VCaP (cell line): ENCODE results near the gene CD300A.

Experiments used
- H3K27ac ChIP-seq: fragments of 450-650 bp; 2 replicates; pipeline ENCODE4 v1.5.1; 2017
- TF ChIP-seq, protein P1 (sequence below): fragments of 450-650 bp; conservative IDR thresholded peaks from 2 replicates; pipeline ENCODE4 v1.5.1; 2017; ENCODE audit warnings: mild to moderate bottlenecking, moderate library complexity

Gene CD300A

DNA sequence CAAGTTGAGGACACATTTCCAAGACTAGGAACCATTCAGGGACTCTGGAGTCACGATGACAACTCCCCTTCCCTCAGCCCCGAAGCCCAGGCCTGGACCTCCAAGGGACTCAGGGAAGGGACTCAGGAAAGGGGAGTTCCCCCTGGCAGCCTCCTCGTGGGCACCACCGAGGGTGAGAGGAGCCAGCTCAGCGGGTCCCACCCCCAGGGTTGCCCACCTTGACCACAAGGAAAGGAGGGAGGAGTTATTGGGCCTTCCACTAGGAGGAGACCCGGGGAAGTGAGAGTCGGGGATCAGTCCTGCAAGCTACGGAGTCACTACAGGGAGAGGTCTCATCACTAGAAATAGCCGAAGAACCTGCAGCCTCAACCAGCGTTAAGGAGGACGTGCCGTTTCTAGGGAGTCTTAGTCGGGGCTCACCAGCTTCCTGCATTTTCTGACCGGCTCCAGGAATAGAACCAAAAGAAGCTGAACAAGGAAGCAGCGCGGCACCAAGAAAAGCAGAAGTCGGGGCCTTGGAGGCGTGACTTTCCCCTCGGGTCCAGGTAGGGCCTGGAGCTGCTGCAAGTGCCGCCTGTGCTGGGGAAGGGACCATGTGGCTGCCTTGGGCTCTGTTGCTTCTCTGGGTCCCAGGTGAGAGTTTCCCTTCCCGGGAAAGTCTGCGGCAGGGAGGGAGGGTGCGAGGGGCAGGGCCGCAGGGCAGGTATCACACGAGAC is at the start of gene CD300A:
Gene CD300A (plus strand): TSS at position 524 of the 717 bp plus-strand sequence. CDS start 70 bp downstream, at position 594.
- TF ChIP-seq, protein P1, sequence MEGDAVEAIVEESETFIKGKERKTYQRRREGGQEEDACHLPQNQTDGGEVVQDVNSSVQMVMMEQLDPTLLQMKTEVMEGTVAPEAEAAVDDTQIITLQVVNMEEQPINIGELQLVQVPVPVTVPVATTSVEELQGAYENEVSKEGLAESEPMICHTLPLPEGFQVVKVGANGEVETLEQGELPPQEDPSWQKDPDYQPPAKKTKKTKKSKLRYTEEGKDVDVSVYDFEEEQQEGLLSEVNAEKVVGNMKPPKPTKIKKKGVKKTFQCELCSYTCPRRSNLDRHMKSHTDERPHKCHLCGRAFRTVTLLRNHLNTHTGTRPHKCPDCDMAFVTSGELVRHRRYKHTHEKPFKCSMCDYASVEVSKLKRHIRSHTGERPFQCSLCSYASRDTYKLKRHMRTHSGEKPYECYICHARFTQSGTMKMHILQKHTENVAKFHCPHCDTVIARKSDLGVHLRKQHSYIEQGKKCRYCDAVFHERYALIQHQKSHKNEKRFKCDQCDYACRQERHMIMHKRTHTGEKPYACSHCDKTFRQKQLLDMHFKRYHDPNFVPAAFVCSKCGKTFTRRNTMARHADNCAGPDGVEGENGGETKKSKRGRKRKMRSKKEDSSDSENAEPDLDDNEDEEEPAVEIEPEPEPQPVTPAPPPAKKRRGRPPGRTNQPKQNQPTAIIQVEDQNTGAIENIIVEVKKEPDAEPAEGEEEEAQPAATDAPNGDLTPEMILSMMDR: no peak
- H3K27ac ChIP-seq: no peak within 1 kb of the TSS

GRCh38 chr17:74417178-74418045 is 49.0 kb upstream of the CD300A start:
- TF ChIP-seq, protein P1: no peak
- no peak overlapping the region for H3K27ac ChIP-seq

GRCh38 chr17:74419928-74420411 is 46.5 kb upstream of the CD300A start:
- no peak overlapping the region for H3K27ac ChIP-seq
- TF ChIP-seq, protein P1: no peak

DNA sequence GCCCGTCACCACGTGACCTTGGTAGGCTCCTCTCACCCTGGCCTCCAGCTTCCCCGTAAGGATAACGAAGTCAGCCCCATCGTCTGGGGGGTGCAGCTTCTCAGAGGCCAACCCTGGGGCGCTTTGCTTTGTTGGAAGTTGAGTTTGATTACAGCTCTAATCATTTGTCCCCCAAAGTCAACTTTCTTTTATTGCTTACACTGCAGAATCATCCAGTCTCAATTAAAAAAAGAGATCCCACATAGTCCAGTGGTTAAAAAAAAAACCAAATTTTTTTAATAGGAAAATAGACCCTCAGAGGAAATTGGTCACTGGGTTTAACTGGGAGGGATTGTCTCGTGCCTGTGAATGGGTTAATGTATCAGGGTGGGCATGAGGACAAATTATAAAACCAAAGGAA is 42.3 kb upstream of the CD300A start:
- TF ChIP-seq, protein P1: no peak
- H3K27ac ChIP-seq: no peak overlapping the region

- no peak overlapping the region for H3K27ac ChIP-seq
- TF ChIP-seq, protein P1: no peak
These were observed 41.8 kb upstream of the CD300A start for GRCh38 chr17:74424657-74425056.

DNA sequence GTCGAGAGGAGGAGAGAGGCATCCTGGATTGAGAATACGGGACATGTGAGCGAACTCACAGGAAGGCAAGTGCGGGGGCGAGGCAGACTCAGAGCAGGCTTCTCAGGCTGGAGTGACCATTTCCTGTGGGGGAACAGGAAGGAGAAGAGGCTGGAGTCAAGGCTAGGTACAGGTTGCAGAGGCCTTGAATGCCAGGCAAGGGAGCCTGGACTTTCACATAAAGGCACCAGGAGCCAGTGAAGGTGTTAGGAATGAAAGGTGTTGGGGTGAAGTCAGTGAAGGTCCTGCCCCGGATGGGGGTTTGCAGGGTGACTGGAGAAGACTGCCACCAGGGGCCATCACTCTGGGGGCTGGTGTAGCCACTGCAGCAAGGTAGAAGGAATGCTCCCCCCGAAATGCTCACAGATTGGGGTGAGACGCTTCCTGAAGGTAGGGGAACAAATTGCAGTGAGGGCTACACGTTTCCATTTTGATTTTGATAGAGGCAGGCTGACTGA is 39.8 kb upstream of the CD300A start:
- TF ChIP-seq, protein P1: no peak
- no peak overlapping the region for H3K27ac ChIP-seq
